Trophoblast cell (in vitro differentiated cells and primary cell): ENCODE measurements around the gene DMXL1.

ENCODE experiments used
- DNase-seq, 2 donors: peaks; one replicate each; pipeline ENCODE4 v3.0.0-alpha.2; 2016
- H2AFZ ChIP-seq: 2 replicates; pipeline ENCODE4 v1.6.1; 2013; ENCODE audit warnings: low read length, moderate library complexity, mild to moderate bottlenecking; ENCODE audit not compliant: insufficient read depth, poor library complexity
- H2AK5ac ChIP-seq: 2 replicates; pipeline ENCODE4 v1.6.1; 2013; ENCODE audit warnings: mild to moderate bottlenecking, low read length
- H2BK120ac ChIP-seq: 2 replicates; pipeline ENCODE4 v1.6.1; 2013; ENCODE audit warnings: low read length, mild to moderate bottlenecking, moderate library complexity; ENCODE audit not compliant: insufficient read depth, poor library complexity
- H2BK12ac ChIP-seq: 2 replicates; pipeline ENCODE4 v1.6.1; 2013; ENCODE audit warnings: mild to moderate bottlenecking, low read length, moderate library complexity
- H2BK5ac ChIP-seq: 2 replicates; pipeline ENCODE4 v1.6.1; 2013; ENCODE audit warnings: low read length, low read depth, moderate library complexity, mild to moderate bottlenecking; ENCODE audit not compliant: poor library complexity
- H3K14ac ChIP-seq: 2 replicates; pipeline ENCODE4 v1.6.1; 2013; ENCODE audit warnings: mild to moderate bottlenecking, low read length
- H3K18ac ChIP-seq: 2 replicates; pipeline ENCODE4 v1.6.1; 2013; ENCODE audit warnings: mild to moderate bottlenecking, low read length
- H3K23ac ChIP-seq: 2 replicates; pipeline ENCODE4 v1.6.1; 2013; ENCODE audit warnings: low read length
- H3K27ac ChIP-seq: 2 replicates; pipeline ENCODE4 v1.5.1; 2013; ENCODE audit warnings: low read depth, mild to moderate bottlenecking, inconsistent platforms, low read length, moderate library complexity
- H3K27me3 ChIP-seq: 2 replicates; pipeline ENCODE4 v1.6.1; 2013; ENCODE audit warnings: inconsistent platforms, mild to moderate bottlenecking, low read length, moderate library complexity; ENCODE audit not compliant: insufficient read depth
- H3K36me3 ChIP-seq, 2 experiments: 1 replicate in 1 of 2; 2 replicates in 1 of 2; pipeline ENCODE4 v1.6.1; 2013; ENCODE audit warnings: low read length in 2 of 2, mild to moderate bottlenecking in 2 of 2, moderate library complexity in 1 of 2; ENCODE audit not compliant: insufficient read depth in 2 of 2, control insufficient read depth in 1 of 2
- H3K4ac ChIP-seq: 2 replicates; pipeline ENCODE4 v1.6.1; 2013; ENCODE audit warnings: low read depth, mild to moderate bottlenecking, low read length, moderate library complexity
- H3K4me1 ChIP-seq, 2 experiments: 1 replicate in 1 of 2; 2 replicates in 1 of 2; pipeline ENCODE4 v1.6.1; 2013; ENCODE audit warnings: low read length in 2 of 2, mild to moderate bottlenecking in 2 of 2, moderate library complexity in 1 of 2; ENCODE audit not compliant: insufficient read depth in 2 of 2, control insufficient read depth in 1 of 2
- H3K4me2 ChIP-seq: 2 replicates; pipeline ENCODE4 v1.6.1; 2013; ENCODE audit warnings: inconsistent platforms, mild to moderate bottlenecking, low read length, moderate library complexity
- H3K4me3 ChIP-seq: 2 replicates; pipeline ENCODE4 v1.5.1; 2013; ENCODE audit warnings: mild to moderate bottlenecking, low read depth, low read length, inconsistent platforms
- H3K79me1 ChIP-seq: one replicate; pipeline ENCODE4 v1.6.1; 2013; ENCODE audit warnings: low read length
- H3K79me2 ChIP-seq: 2 replicates; pipeline ENCODE4 v1.6.1; 2013; ENCODE audit warnings: low read length, mild to moderate bottlenecking; ENCODE audit not compliant: control insufficient read depth, insufficient read depth, poor library complexity
- H3K9ac ChIP-seq: 2 replicates; pipeline ENCODE4 v1.6.1; 2013; ENCODE audit warnings: mild to moderate bottlenecking, low read length
- H3K9me3 ChIP-seq: 2 replicates; pipeline ENCODE4 v1.6.1; 2013; ENCODE audit warnings: low read depth, mild to moderate bottlenecking, control low read depth, inconsistent platforms, low read length; ENCODE audit not compliant: insufficient read depth
- H4K12ac ChIP-seq: 2 replicates; pipeline ENCODE4 v1.6.1; 2013; ENCODE audit warnings: low read depth, mild to moderate bottlenecking, low read length, moderate library complexity
- H4K8ac ChIP-seq: 2 replicates; pipeline ENCODE4 v1.6.1; 2013; ENCODE audit warnings: low read depth, mild to moderate bottlenecking, low read length, moderate library complexity
- H4K91ac ChIP-seq: one replicate; pipeline ENCODE4 v1.6.1; 2013; ENCODE audit warnings: low read depth, mild to moderate bottlenecking, low read length, moderate library complexity
- WGBS: extraction: QIAGEN DNeasy Blood & Tissue Kit; methylation state at CpG from one replicate; pipeline ENCODE4 v1.1.7; 2013; ENCODE audit warnings: missing lambda C conversion rate; ENCODE audit not compliant: insufficient read length, insufficient coverage; ENCODE audit errors: extremely low coverage; 5-methylcytosine and 5-hydroxymethylcytosine counted together

Gene DMXL1

DNA sequence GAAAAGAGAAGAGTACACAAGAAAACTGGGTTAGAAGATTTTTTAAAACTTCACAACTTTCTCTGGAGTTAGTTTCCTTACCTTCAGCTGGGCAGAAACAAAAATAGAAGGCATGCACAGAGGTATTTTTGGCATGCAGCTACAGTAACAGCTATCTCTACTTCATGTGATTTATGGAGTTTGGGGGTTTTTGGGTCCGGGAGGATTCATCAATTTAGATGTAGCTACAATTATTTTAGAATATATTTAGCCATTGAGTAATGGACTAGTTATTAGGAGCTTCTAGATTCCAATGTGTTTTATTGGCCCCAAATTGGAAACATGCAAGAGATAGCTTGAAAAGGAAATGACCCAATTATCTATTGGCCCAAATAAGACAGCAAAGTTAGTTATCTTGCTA is 193.3 kb downstream of the DMXL1 start:
- no peak overlapping the region for H2BK12ac ChIP-seq
- H3K14ac ChIP-seq, result no peak overlapping the region
- no CpG with 5 or more reads among the region's 1 CpG for WGBS

DNA sequence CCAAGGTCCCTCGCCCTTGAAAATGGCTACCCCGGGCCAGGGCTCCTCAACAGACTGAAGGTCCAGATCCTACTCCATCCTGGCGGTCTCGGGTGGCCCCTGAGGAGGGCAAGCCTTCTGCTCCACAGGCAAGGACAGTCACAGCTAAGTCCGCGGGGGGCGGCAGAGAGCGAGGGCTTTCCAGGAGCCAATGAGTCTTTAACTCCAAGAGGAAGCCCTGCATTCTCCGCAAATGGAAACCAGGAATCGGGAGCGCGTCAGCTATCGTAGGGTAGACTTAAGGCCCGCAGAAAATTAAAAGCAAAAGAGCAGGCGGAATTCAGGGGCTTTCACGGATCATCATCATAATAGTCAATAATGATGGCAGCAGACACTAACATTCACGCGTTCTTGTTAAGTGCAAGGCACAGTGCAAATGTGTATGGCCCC is 197.1 kb downstream of the DMXL1 start:
- Histone ChIP-seq H3K18ac (peak overlapping the region; percentile 96), H4K91ac (peak overlapping the region; percentile 94), H4K12ac (peak overlapping the region; percentile 86), H4K8ac (peak overlapping the region; percentile 97), H3K27me3 (no peaks in the 10 kb centered on the region), H3K9me3 (no peaks in the 10 kb centered on the region), H2BK5ac (peak overlapping the region; percentile 82), H3K14ac (peak overlapping the region; percentile 95), H2AFZ (peak overlapping the region; percentile 96), H3K4me3 (peak overlapping the region; percentile 73), H3K23ac (no peak overlapping the region), H3K4me2 (peak overlapping the region; percentile 65), H3K27ac (peak overlapping the region; percentile 82), H3K4ac (peak overlapping the region; percentile 53), H2BK12ac (peak overlapping the region; percentile 18), H3K79me1 (peaks cover 18% of the 10 kb centered on the region), H2AK5ac (peak overlapping the region; percentile 67), H3K36me3 (no peaks in the 10 kb centered on the region), H3K9ac (peak overlapping the region; percentile 68), H3K79me2 (peaks cover 13% of the 10 kb centered on the region), H2BK120ac (peak overlapping the region; percentile 80), H3K4me1 (peaks cover 14 to 17% of the 10 kb centered on the region in 2 experiments)
- DNase-seq, result peak; percentile 95 to 96
- no CpG with 5 or more reads among the region's 18 CpGs for WGBS

More for the DNA sequence above, 193.3 kb downstream of the DMXL1 start:
- Histone ChIP-seq H2BK120ac (no peak overlapping the region), H3K4ac (no peak overlapping the region), H4K12ac (no peak overlapping the region), H3K9ac (no peak overlapping the region), H2BK5ac (no peak overlapping the region), H3K23ac (no peak overlapping the region), H3K4me3 (no peak overlapping the region), H2AK5ac (no peak overlapping the region), H3K79me1 (peaks cover 9% of the 10 kb centered on the region), H3K4me1 (no peaks in the 10 kb centered on the region), H3K4me2 (no peak overlapping the region), H4K8ac (no peak overlapping the region), H2AFZ (no peak overlapping the region), H3K27me3 (no peaks in the 10 kb centered on the region), H3K9me3 (peaks cover 2% of the 10 kb centered on the region), H4K91ac (no peak overlapping the region), H3K18ac (no peak overlapping the region), H3K36me3 (no peaks in the 10 kb centered on the region), H3K27ac (no peak overlapping the region), H3K79me2 (peaks cover 8% of the 10 kb centered on the region)
- DNase-seq, result no peak

DNA sequence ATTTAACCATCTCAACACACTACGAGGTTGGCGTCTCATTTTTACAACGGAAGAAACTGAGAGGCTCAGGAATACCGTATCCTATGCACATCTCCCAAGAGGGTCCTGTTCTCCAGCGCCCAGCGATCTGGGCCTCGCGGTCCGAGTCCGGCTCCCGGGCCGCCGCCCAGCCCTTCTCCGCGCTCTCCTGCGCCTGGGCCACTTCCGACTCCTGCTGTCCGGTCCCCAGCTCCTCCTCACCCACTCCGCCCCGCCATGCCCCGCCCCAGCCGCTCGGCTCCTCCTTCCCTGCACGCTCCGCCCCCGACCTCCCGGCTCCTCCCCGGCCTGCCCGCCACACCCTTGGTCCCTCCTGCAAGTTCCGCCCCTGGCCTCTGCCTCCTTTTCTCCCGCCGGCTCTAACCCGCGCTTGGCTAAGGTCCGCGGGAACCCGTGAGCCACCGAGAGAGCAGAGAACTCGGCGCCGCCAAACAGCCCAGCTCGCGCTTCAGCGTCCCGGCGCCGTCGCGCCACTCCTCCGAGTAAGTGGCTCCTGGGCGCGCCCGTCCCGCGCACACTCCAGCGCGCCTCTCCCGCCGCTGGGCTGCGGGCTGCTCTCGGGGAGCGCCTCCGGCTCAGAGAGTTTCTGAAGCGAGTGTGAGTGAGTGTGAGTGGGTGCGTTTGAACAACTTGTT is 197.6 kb downstream of the DMXL1 start:
- Histone ChIP-seq H3K23ac (no peak overlapping the region), H3K36me3 (no peaks in the 10 kb centered on the region), H3K27me3 (no peaks in the 10 kb centered on the region), H2BK120ac (peak overlapping the region; percentile 80), H3K9me3 (no peaks in the 10 kb centered on the region), H3K4ac (peak overlapping the region; percentile 53), H3K79me2 (peaks cover 14% of the 10 kb centered on the region), H3K79me1 (peaks cover 21% of the 10 kb centered on the region), H2AK5ac (peak overlapping the region; percentile 67), H2BK12ac (peak overlapping the region; percentile 21), H3K18ac (peak overlapping the region; percentile 96), H3K4me2 (peak overlapping the region; percentile 74), H3K9ac (peak overlapping the region; percentile 77), H3K27ac (peak overlapping the region; percentile 85), H4K8ac (peak overlapping the region; percentile 97), H4K12ac (peak overlapping the region; percentile 86), H3K4me3 (peak overlapping the region; percentile 83), H4K91ac (peak overlapping the region; percentile 94), H2AFZ (peak overlapping the region; percentile 96), H3K4me1 (peaks cover 18 to 23% of the 10 kb centered on the region in 2 experiments), H3K14ac (peak overlapping the region; percentile 95), H2BK5ac (peak overlapping the region; percentile 91)
- whole genome bisulfite sequencing, result no CpG with 5 or more reads among the region's 65 CpGs
- DNase-seq, result peak; percentile 91 to 94

DNA sequence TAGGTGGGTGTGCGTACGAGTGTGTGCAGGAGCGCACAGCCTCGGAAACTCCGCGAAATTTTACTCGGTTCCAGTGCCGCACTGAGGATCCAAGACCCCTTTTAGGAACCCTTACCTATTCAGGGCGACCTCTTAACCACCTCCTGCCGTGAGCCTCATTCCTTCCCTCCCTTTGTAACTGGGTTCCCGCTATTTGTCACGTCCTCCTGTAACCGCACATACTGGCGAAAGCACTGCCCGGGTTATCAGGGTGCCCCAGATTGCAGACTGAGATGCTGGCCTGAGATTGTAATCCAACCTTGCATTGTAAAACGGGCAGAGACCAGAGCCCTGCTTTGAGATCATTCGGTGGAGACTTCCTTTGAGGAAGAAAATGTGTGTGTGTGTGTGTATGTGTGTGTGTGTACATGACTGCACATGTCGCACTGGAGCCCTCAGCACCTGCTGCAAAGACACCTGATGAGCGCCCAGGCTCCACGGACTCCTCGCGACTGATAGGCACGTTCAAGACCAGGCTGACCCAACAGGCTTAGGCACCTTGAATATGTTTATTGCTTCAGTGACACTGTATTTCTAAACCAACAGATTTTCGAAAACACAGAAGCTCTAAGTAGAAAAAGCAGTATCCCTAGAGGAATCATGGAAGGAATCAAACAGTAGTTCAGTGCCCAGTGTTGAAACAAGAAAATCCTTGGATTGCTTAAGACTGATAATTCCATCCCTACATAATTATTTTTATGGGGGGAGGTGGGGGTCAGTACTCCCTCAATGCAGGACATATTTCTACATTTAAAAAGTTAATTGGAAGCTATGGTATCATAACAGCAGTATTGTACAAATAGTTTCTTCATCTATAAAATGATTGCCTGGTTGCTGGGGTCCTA is 198.4 kb downstream of the DMXL1 start:
- H3K36me3 ChIP-seq, result no peaks in the 10 kb centered on the region
- no peak overlapping the region for H3K23ac ChIP-seq
- no CpG with 5 or more reads among the region's 24 CpGs for WGBS
- H3K14ac ChIP-seq, result peak overlapping the region; percentile 90
- H3K79me1 ChIP-seq, result peaks cover 23% of the 10 kb centered on the region
- peak overlapping the region; percentile 91 for H2BK5ac ChIP-seq
- H3K4me3 ChIP-seq, result peak overlapping the region; percentile 83
- no peaks in the 10 kb centered on the region for H3K9me3 ChIP-seq
- H3K27me3 ChIP-seq, result no peaks in the 10 kb centered on the region
- H4K91ac ChIP-seq, result peak overlapping the region; percentile 92
- peak overlapping the region; percentile 21 for H2BK12ac ChIP-seq
- DNase-seq, result peak; percentile 33 to 55
- H3K9ac ChIP-seq, result peak overlapping the region; percentile 77
- H3K18ac ChIP-seq, result peak overlapping the region; percentile 67
- H3K79me2 ChIP-seq, result peaks cover 15% of the 10 kb centered on the region
- H2AK5ac ChIP-seq, result no peak overlapping the region
- peak overlapping the region; percentile 48 for H2BK120ac ChIP-seq
- H3K4me2 ChIP-seq, result peak overlapping the region; percentile 74
- peak overlapping the region; percentile 64 for H4K8ac ChIP-seq
- H3K4me1 ChIP-seq, result peaks cover 19 to 27% of the 10 kb centered on the region in 2 experiments
- peak overlapping the region; percentile 20 for H4K12ac ChIP-seq
- peak overlapping the region; percentile 51 for H2AFZ ChIP-seq
- H3K4ac ChIP-seq, result peak overlapping the region; percentile 14
- peak overlapping the region; percentile 85 for H3K27ac ChIP-seq
